Left renal cortex interstitium (tissue), 4 donors: Measurements from ENCODE around the gene NOS2. TPM values are rescaled to one million over a fixed set of nuclear protein-coding genes. Genes with fewer than 3 reads are reported as not detected.
"Not testable (repeated sequence)": the region's sequence is repeated elsewhere in the genome, so short reads cannot be mapped to it uniquely, and the experiment has no call there.

Experiments used
- DNase-seq, 4 donors: peaks; one replicate each; pipeline ENCODE4 v3.0.0-alpha.2; 2013; ENCODE audit warnings: low read depth in 4 of 4, low spot score in 2 of 4, missing footprints in 1 of 4
- polyA plus RNA-seq, 4 donors: library from polyadenylated mRNA; unstranded; fragments of 120-200 nt; gene quantifications; one replicate each; pipeline ENCODE4 v1.2.1, GENCODE V29; 2013; ENCODE audit not compliant: insufficient read length in 4 of 4

The NOS2 gene
- polyA plus RNA-seq, 4 donors, result 1.7 to 2.1 (median 2.0) TPM

- no peak for DNase-seq
Observed at GRCh38 chr17:27759528-27759927, 40.8 kb downstream of the NOS2 start.

- DNase-seq, result no peak
Observed at GRCh38 chr17:27756467-27757371, 43.6 kb downstream of the NOS2 start.

GRCh38 chr17:27755706-27756466 is 44.4 kb downstream of the NOS2 start:
- no peak for DNase-seq

- DNase-seq, result no peak
Observed at GRCh38 chr17:27754549-27754948, 45.8 kb downstream of the NOS2 start.

GRCh38 chr17:27753726-27754125 is 46.6 kb downstream of the NOS2 start:
- DNase-seq, result not testable (repeated sequence)

- not testable (repeated sequence) for DNase-seq
Observed at GRCh38 chr17:27752831-27753619, 47.3 kb downstream of the NOS2 start.

- no peak for DNase-seq
Observed at GRCh38 chr17:27751622-27752490, 48.5 kb downstream of the NOS2 start.

- DNase-seq, result no peak
Observed at GRCh38 chr17:27751166-27751565, 49.2 kb downstream of the NOS2 start.

- not testable (repeated sequence) for DNase-seq
Observed at GRCh38 chr17:27749562-27750150, 50.7 kb downstream of the NOS2 start.

GRCh38 chr17:27748360-27748825 is 51.9 kb downstream of the NOS2 start:
- DNase-seq, result no peak

GRCh38 chr17:27747462-27748359 is 52.6 kb downstream of the NOS2 start:
- no peak for DNase-seq

- DNase-seq, result no peak
Observed at GRCh38 chr17:27746881-27747280, 53.4 kb downstream of the NOS2 start.

GRCh38 chr17:27746320-27746719 is 54.0 kb downstream of the NOS2 start:
- not testable (repeated sequence) for DNase-seq

- DNase-seq, result not testable (repeated sequence)
Observed at GRCh38 chr17:27745207-27745830, 55.0 kb downstream of the NOS2 start.

GRCh38 chr17:27743281-27743885 is 56.9 kb downstream of the NOS2 start:
- DNase-seq, result no peak

- DNase-seq, result no peak
Observed at GRCh38 chr17:27741971-27742575, 58.3 kb downstream of the NOS2 start.

- no peak for DNase-seq
Observed at GRCh38 chr17:27741361-27741861, 58.9 kb downstream of the NOS2 start.
